ENCODE results near the gene IFITM10. TPM values are rescaled to one million over a fixed set of nuclear protein-coding genes. Genes with fewer than 3 reads are reported as not detected.
A peak's percentile ranks its signal among the peaks of the same experiment; 100 is the strongest.

IFITM10 gene
- total RNA-seq, 1 donor from 2014 or later = 3.4 TPM

- Mint-ChIP-seq H3K4me1 (ENCODE audit: unreplicated experiment) (peaks cover 14% of the 10 kb centered on the region), H3K27ac (no peak overlapping the region), H3K36me3 (no peaks in the 10 kb centered on the region), H3K4me3 (peak overlapping the region; percentile 22), H3K27me3 (no peaks in the 10 kb centered on the region), H3K9me3 (peaks cover 8% of the 10 kb centered on the region)
- no peak for TF ChIP-seq CTCF (conservative IDR thresholded peaks at IDR 0.05)
- DNase-seq (ENCODE audit: extremely low spot score, unreplicated experiment) = no peak
Measured at GRCh38 chr11:1695548-1696108, 54.8 kb downstream of the IFITM10 start.

- DNase-seq (ENCODE audit: extremely low spot score, unreplicated experiment) = no peak
- Mint-ChIP-seq H3K9me3 (peaks cover 8% of the 10 kb centered on the region), H3K27ac (no peak overlapping the region), H3K4me1 (ENCODE audit: unreplicated experiment) (peaks cover 14% of the 10 kb centered on the region), H3K36me3 (no peaks in the 10 kb centered on the region), H3K27me3 (no peaks in the 10 kb centered on the region), H3K4me3 (no peak overlapping the region)
- TF ChIP-seq CTCF (conservative IDR thresholded peaks at IDR 0.05) = no peak
Measured at GRCh38 chr11:1694846-1695547, 55.4 kb downstream of the IFITM10 start.

GRCh38 chr11:1694064-1694845 lies 56.1 kb downstream of the IFITM10 start:
- no peaks in the 10 kb centered on the region for H3K27me3 Mint-ChIP-seq
- peak; percentile 95 for TF ChIP-seq CTCF (conservative IDR thresholded peaks at IDR 0.05)
- no peak overlapping the region for H3K27ac Mint-ChIP-seq
- no peaks in the 10 kb centered on the region for H3K36me3 Mint-ChIP-seq
- peaks cover 8% of the 10 kb centered on the region for H3K9me3 Mint-ChIP-seq
- DNase-seq (ENCODE audit: extremely low spot score, unreplicated experiment) = peak; percentile 87
- peak overlapping the region; percentile 61 for H3K4me3 Mint-ChIP-seq
- peaks cover 14% of the 10 kb centered on the region for H3K4me1 Mint-ChIP-seq (ENCODE audit: unreplicated experiment)

- peak; percentile 94 for TF ChIP-seq CTCF (conservative IDR thresholded peaks at IDR 0.05)
- Mint-ChIP-seq H3K4me1 (ENCODE audit: unreplicated experiment) (peaks cover 14% of the 10 kb centered on the region), H3K27ac (peak overlapping the region; percentile 69), H3K27me3 (peaks cover 1% of the 10 kb centered on the region), H3K36me3 (no peaks in the 10 kb centered on the region), H3K4me3 (peak overlapping the region; percentile 76), H3K9me3 (peaks cover 7% of the 10 kb centered on the region)
- peak; percentile 93 for DNase-seq (ENCODE audit: extremely low spot score, unreplicated experiment)
Measured at GRCh38 chr11:1693327-1694063, 56.9 kb downstream of the IFITM10 start.

GRCh38 chr11:1692708-1693326 lies 57.6 kb downstream of the IFITM10 start:
- Mint-ChIP-seq H3K27me3 (peaks cover 3% of the 10 kb centered on the region), H3K9me3 (peaks cover 5% of the 10 kb centered on the region), H3K4me1 (ENCODE audit: unreplicated experiment) (peaks cover 14% of the 10 kb centered on the region), H3K4me3 (no peak overlapping the region), H3K27ac (peak overlapping the region; percentile 69), H3K36me3 (no peaks in the 10 kb centered on the region)
- TF ChIP-seq CTCF (conservative IDR thresholded peaks at IDR 0.05) = no peak
- no peak for DNase-seq (ENCODE audit: extremely low spot score, unreplicated experiment)
